Rectal smooth muscle tissue (tissue), 1 donor: ENCODE results near the gene DYNC1LI1.

Experiments
- H3K27ac ChIP-seq: one replicate; pipeline ENCODE4 v1.7.0; 2013; ENCODE audit warnings: low read depth, low read length, inconsistent platforms
- H3K27me3 ChIP-seq: one replicate; pipeline ENCODE4 v1.7.0; 2013; ENCODE audit warnings: low read length; ENCODE audit not compliant: control insufficient read depth, insufficient read depth
- H3K36me3 ChIP-seq: one replicate; pipeline ENCODE4 v1.7.0; 2013; ENCODE audit warnings: low read length; ENCODE audit not compliant: control insufficient read depth, insufficient read depth
- H3K4me1 ChIP-seq: one replicate; pipeline ENCODE4 v1.7.0; 2013; ENCODE audit warnings: low read length; ENCODE audit not compliant: control insufficient read depth, insufficient read depth
- H3K4me3 ChIP-seq: one replicate; pipeline ENCODE4 v1.7.0; 2013; ENCODE audit warnings: low read length
- H3K9ac ChIP-seq: one replicate; pipeline ENCODE4 v1.7.0; 2013; ENCODE audit warnings: low read length

Gene DYNC1LI1

GRCh38 chr3:32577174-32577573, 6.5 kb upstream of the DYNC1LI1 start:
- no peaks in the 10 kb centered on the region for H3K4me1 ChIP-seq
- no peak overlapping the region for H3K4me3 ChIP-seq
- no peaks in the 10 kb centered on the region for H3K36me3 ChIP-seq
- no peak overlapping the region for H3K9ac ChIP-seq
- no peaks in the 10 kb centered on the region for H3K27me3 ChIP-seq
- no peak overlapping the region for H3K27ac ChIP-seq

GRCh38 chr3:32575451-32576113, 4.9 kb upstream of the DYNC1LI1 start:
- Histone ChIP-seq H3K27me3 (no peaks in the 10 kb centered on the region), H3K27ac (no peak overlapping the region), H3K36me3 (no peaks in the 10 kb centered on the region), H3K4me1 (peaks cover 2% of the 10 kb centered on the region), H3K9ac (no peak overlapping the region), H3K4me3 (no peak overlapping the region)

- Histone ChIP-seq H3K36me3 (no peaks in the 10 kb centered on the region), H3K4me1 (peaks cover 5% of the 10 kb centered on the region), H3K4me3 (peak overlapping the region; percentile 98), H3K27ac (peak overlapping the region; percentile 96), H3K9ac (peak overlapping the region; percentile 66), H3K27me3 (no peaks in the 10 kb centered on the region)
Observed at GRCh38 chr3:32571192-32571485, 481 bp upstream of the DYNC1LI1 start.

GRCh38 chr3:32569540-32570420, 878 bp downstream of the DYNC1LI1 start:
- Histone ChIP-seq H3K36me3 (no peaks in the 10 kb centered on the region), H3K4me1 (peaks cover 5% of the 10 kb centered on the region), H3K9ac (peak overlapping the region; percentile 83), H3K27me3 (no peaks in the 10 kb centered on the region), H3K27ac (peak overlapping the region; percentile 96), H3K4me3 (peak overlapping the region; percentile 98)

- Histone ChIP-seq H3K27ac (no peak overlapping the region), H3K4me3 (peak overlapping the region; percentile 98), H3K36me3 (no peaks in the 10 kb centered on the region), H3K4me1 (peaks cover 5% of the 10 kb centered on the region), H3K27me3 (no peaks in the 10 kb centered on the region), H3K9ac (no peak overlapping the region)
Observed at GRCh38 chr3:32568953-32569352, 1.7 kb downstream of the DYNC1LI1 start.

- Histone ChIP-seq H3K9ac (no peak overlapping the region), H3K36me3 (no peaks in the 10 kb centered on the region), H3K27me3 (no peaks in the 10 kb centered on the region), H3K4me3 (no peak overlapping the region), H3K4me1 (no peaks in the 10 kb centered on the region), H3K27ac (no peak overlapping the region)
Observed at GRCh38 chr3:32564195-32564594, 6.5 kb downstream of the DYNC1LI1 start.

GRCh38 chr3:32562640-32563039, 8.0 kb downstream of the DYNC1LI1 start:
- Histone ChIP-seq H3K27me3 (no peaks in the 10 kb centered on the region), H3K9ac (no peak overlapping the region), H3K4me1 (no peaks in the 10 kb centered on the region), H3K27ac (no peak overlapping the region), H3K4me3 (no peak overlapping the region), H3K36me3 (no peaks in the 10 kb centered on the region)

GRCh38 chr3:32557640-32558352, 12.9 kb downstream of the DYNC1LI1 start:
- Histone ChIP-seq H3K4me3 (no peak overlapping the region), H3K4me1 (no peaks in the 10 kb centered on the region), H3K27ac (no peak overlapping the region), H3K27me3 (no peaks in the 10 kb centered on the region), H3K36me3 (no peaks in the 10 kb centered on the region), H3K9ac (no peak overlapping the region)

- no peak overlapping the region for H3K4me3 ChIP-seq
- no peaks in the 10 kb centered on the region for H3K36me3 ChIP-seq
- H3K27me3 ChIP-seq = no peaks in the 10 kb centered on the region
- H3K4me1 ChIP-seq = no peaks in the 10 kb centered on the region
- no peak overlapping the region for H3K27ac ChIP-seq
- H3K9ac ChIP-seq = no peak overlapping the region
Observed at GRCh38 chr3:32556332-32556731, 14.3 kb downstream of the DYNC1LI1 start.

- Histone ChIP-seq H3K27ac (no peak overlapping the region), H3K4me3 (no peak overlapping the region), H3K4me1 (no peaks in the 10 kb centered on the region), H3K36me3 (no peaks in the 10 kb centered on the region), H3K27me3 (no peaks in the 10 kb centered on the region), H3K9ac (no peak overlapping the region)
Observed at GRCh38 chr3:32553973-32554372, 16.7 kb downstream of the DYNC1LI1 start.

- H3K27ac ChIP-seq = no peak overlapping the region
- H3K9ac ChIP-seq = no peak overlapping the region
- H3K27me3 ChIP-seq = no peaks in the 10 kb centered on the region
- H3K36me3 ChIP-seq = no peaks in the 10 kb centered on the region
- no peaks in the 10 kb centered on the region for H3K4me1 ChIP-seq
- no peak overlapping the region for H3K4me3 ChIP-seq
Observed at GRCh38 chr3:32553459-32553858, 17.2 kb downstream of the DYNC1LI1 start.

GRCh38 chr3:32552013-32552412, 18.6 kb downstream of the DYNC1LI1 start:
- no peak overlapping the region for H3K9ac ChIP-seq
- no peaks in the 10 kb centered on the region for H3K36me3 ChIP-seq
- H3K27ac ChIP-seq = no peak overlapping the region
- no peaks in the 10 kb centered on the region for H3K4me1 ChIP-seq
- H3K4me3 ChIP-seq = no peak overlapping the region
- H3K27me3 ChIP-seq = no peaks in the 10 kb centered on the region
